Common myeloid progenitor, CD34-positive (primary cell): ENCODE data around the gene UPF3A.

Experiments
- CTCF ChIA-PET: fragments of 350-600 bp; sonication (Branson Sonifier 250); formaldehyde crosslinking; loops from one replicate; lab custom pipeline; 2021; ENCODE audit warnings: antibody characterized with exemption; lab: Charles Lee
- POLR2A ChIA-PET: fragments of 350-600 bp; sonication (Branson Sonifier 250); formaldehyde crosslinking; loops from one replicate; lab custom pipeline; 2021; ENCODE audit warnings: antibody characterized with exemption; lab: Charles Lee
- DNase-seq, 3 donors: peaks; one replicate each; pipeline versions ENCODE4 v3.0.0 to v3.0.0-alpha.2; 2013
- H3K27ac ChIP-seq, 2 experiments: 1 replicate in 1 of 2; 2 replicates in 1 of 2; pipeline ENCODE4 v1.7.0; 2013; ENCODE audit warnings: inconsistent platforms in 2 of 2, low read length in 2 of 2, mild to moderate bottlenecking in 2 of 2, low read depth in 1 of 2, moderate library complexity in 1 of 2; ENCODE audit not compliant: severe bottlenecking in 2 of 2, insufficient read depth in 1 of 2, poor library complexity in 1 of 2
- H3K27me3 ChIP-seq, 5 experiments: replicated peaks in 2 of 5; 1 replicate in 3 of 5; 2 replicates in 2 of 5; pipeline versions ENCODE4 v1.6.1 to v1.7.0; 2013; ENCODE audit warnings: low read length in 4 of 5, mild to moderate bottlenecking in 2 of 5, moderate library complexity in 2 of 5, inconsistent platforms in 1 of 5; ENCODE audit not compliant: insufficient read depth in 5 of 5, control insufficient read depth in 4 of 5
- H3K36me3 ChIP-seq, 4 experiments: 1 replicate in 2 of 4; 2 replicates in 2 of 4; pipeline versions ENCODE4 v1.6.1 to v1.7.0; 2013; ENCODE audit warnings: low read length in 3 of 4, control low read depth in 1 of 4, mild to moderate bottlenecking in 1 of 4; ENCODE audit not compliant: control insufficient read depth in 4 of 4, insufficient read depth in 4 of 4
- H3K4me1 ChIP-seq, 4 experiments: 1 replicate in 3 of 4; 2 replicates in 1 of 4; pipeline versions ENCODE4 v1.6.1 to v1.7.1; 2013; ENCODE audit warnings: low read length in 3 of 4, mild to moderate bottlenecking in 3 of 4, control low read depth in 1 of 4, inconsistent platforms in 1 of 4, moderate library complexity in 1 of 4; ENCODE audit not compliant: control insufficient read depth in 4 of 4, insufficient read depth in 4 of 4; ENCODE audit errors: control extremely low read depth in 1 of 4
- H3K4me3 ChIP-seq, 7 experiments: 1 replicate in 4 of 7; 2 replicates in 3 of 7; pipeline versions ENCODE4 v1.5.1 to v1.7.0; 2013; ENCODE audit warnings: mild to moderate bottlenecking in 7 of 7, low read length in 6 of 7, moderate library complexity in 6 of 7, inconsistent platforms in 2 of 7, low read depth in 2 of 7, control low read depth in 1 of 7; ENCODE audit not compliant: insufficient read depth in 4 of 7, control insufficient read depth in 1 of 7; ENCODE audit errors: extremely low read depth in 1 of 7
- H3K9me3 ChIP-seq, 5 experiments: 1 replicate in 4 of 5; 2 replicates in 1 of 5; pipeline versions ENCODE4 v1.6.1 to v1.7.1; 2013; ENCODE audit warnings: low read length in 4 of 5, mild to moderate bottlenecking in 2 of 5, inconsistent platforms in 1 of 5, low read depth in 1 of 5, moderate library complexity in 1 of 5; ENCODE audit not compliant: control insufficient read depth in 4 of 5, insufficient read depth in 2 of 5; ENCODE audit errors: control extremely low read depth in 1 of 5
- WGBS: methylation state at CpG from one replicate; pipeline ENCODE4 v1.1.5; 2013; ENCODE audit not compliant: insufficient coverage; 5-methylcytosine and 5-hydroxymethylcytosine counted together

UPF3A gene

DNA sequence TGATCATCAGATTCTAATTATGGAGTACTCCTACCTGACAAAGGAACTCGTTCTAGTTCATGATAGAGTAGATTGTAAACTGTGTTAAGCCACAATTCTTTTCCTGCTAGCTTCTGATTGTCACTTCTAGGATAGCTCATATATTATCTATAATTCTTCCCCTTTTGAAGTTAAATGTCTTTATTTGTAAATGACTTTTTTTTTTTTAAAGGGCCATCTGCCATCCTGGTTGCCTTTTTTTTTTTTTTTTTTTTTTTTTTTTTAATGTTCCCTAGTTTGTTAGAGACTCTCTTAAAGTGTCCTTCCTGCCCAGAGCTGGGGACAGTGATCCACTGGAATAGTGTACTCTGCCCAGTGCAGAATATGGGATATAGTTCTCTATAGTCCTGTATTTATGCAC is 37.2 kb downstream of the UPF3A start:
- no peaks in the 10 kb centered on the region for H3K27me3 ChIP-seq
- H3K36me3 ChIP-seq = peaks cover 3 to 35% (median 22%) of the 10 kb centered on the region in 4 experiments
- WGBS = no CpG with 5 or more reads among the region's 1 CpG
- ChIA-PET CTCF (interaction anchor here (1.2 to 1.7 kb wide), 2 partner anchors 9 to 21 kb away, joined by 3 to 8 read pairs; no protein-coding TSS in a partner anchor), POLR2A (no interaction called here)
- no peak overlapping the region for H3K27ac ChIP-seq
- DNase-seq = peak in 1 of 3 donors; percentile 5
- H3K9me3 ChIP-seq = no peaks in the 10 kb centered on the region
- no peak overlapping the region for H3K4me3 ChIP-seq
- H3K4me1 ChIP-seq = peaks cover 9 to 35% (median 24%) of the 10 kb centered on the region in 4 experiments

GRCh38 chr13:114319441-114319913 is 38.1 kb downstream of the UPF3A start:
- Histone ChIP-seq H3K27me3 (no peaks in the 10 kb centered on the region), H3K9me3 (no peaks in the 10 kb centered on the region), H3K4me1 (peaks cover 6 to 31% (median 20%) of the 10 kb centered on the region in 4 experiments), H3K4me3 (no peak overlapping the region), H3K36me3 (peaks cover 3 to 43% (median 30%) of the 10 kb centered on the region in 4 experiments), H3K27ac (peak overlapping the region in 1 of 2 experiments; percentile 55)
- no peak for DNase-seq
- CTCF ChIA-PET = interaction anchor here (1.7 kb wide), 1 partner anchor 9 kb away, joined by 8 read pairs; no protein-coding TSS in a partner anchor
- POLR2A ChIA-PET = no interaction called here
- 96% methylated on average over 2 of the region's 3 CpGs for WGBS

- H3K4me1 ChIP-seq = peaks cover 4 to 30% (median 16%) of the 10 kb centered on the region in 4 experiments
- no peaks in the 10 kb centered on the region for H3K9me3 ChIP-seq
- CTCF ChIA-PET = no interaction called here
- H3K27me3 ChIP-seq = no peaks in the 10 kb centered on the region
- DNase-seq = peak; percentile 22 to 47 (median 26)
- POLR2A ChIA-PET = no interaction called here
- peak overlapping the region in 1 of 2 experiments; percentile 55 for H3K27ac ChIP-seq
- no peak overlapping the region for H3K4me3 ChIP-seq
- H3K36me3 ChIP-seq = peaks cover 5 to 49% (median 34%) of the 10 kb centered on the region in 4 experiments
Measured at GRCh38 chr13:114320065-114320464, 38.7 kb downstream of the UPF3A start.

- POLR2A ChIA-PET = no interaction called here
- Histone ChIP-seq H3K27ac (no peak overlapping the region), H3K4me1 (peaks cover 0 to 20% (median 9%) of the 10 kb centered on the region in 4 experiments), H3K27me3 (no peaks in the 10 kb centered on the region), H3K36me3 (peaks cover 7 to 59% (median 42%) of the 10 kb centered on the region in 4 experiments), H3K9me3 (no peaks in the 10 kb centered on the region), H3K4me3 (no peak overlapping the region)
- no peak for DNase-seq
- 100% methylated on average over 2 of the region's 3 CpGs for WGBS
- CTCF ChIA-PET = no interaction called here
Measured at GRCh38 chr13:114321256-114321655, 39.9 kb downstream of the UPF3A start.

DNA sequence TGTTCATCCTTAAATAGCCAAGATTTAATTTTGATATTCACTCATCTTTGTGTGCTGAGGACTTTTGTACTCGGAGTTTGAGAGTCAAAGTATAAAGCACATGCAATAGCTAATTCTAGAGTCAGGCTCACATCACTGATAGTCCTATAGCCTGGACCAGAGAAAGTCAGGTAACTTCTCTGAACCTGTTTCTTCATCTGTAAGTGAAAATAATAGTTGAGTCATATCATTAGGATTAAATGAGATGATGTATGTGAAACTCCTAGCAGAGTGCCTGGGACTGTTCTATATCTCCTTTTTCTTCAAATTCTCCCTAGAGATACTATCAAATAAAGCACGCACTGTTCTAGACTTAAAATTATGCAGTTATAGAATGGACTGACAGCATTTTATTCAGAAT is 41.9 kb downstream of the UPF3A start:
- Histone ChIP-seq H3K4me1 (peaks cover 0 to 16% (median 4%) of the 10 kb centered on the region in 4 experiments), H3K27me3 (no peaks in the 10 kb centered on the region), H3K9me3 (no peaks in the 10 kb centered on the region), H3K27ac (no peak overlapping the region), H3K36me3 (peaks cover 7 to 71% (median 49%) of the 10 kb centered on the region in 4 experiments), H3K4me3 (no peak overlapping the region)
- POLR2A ChIA-PET = no interaction called here
- no peak for DNase-seq
- no CpG with 5 or more reads among the region's 2 CpGs for WGBS
- CTCF ChIA-PET = interaction anchor here (1.2 kb wide), 1 partner anchor 15 kb away, joined by 5 read pairs; no protein-coding TSS in a partner anchor

GRCh38 chr13:114324334-114324733 is 42.9 kb downstream of the UPF3A start:
- Histone ChIP-seq H3K9me3 (no peaks in the 10 kb centered on the region), H3K36me3 (peaks cover 7 to 73% (median 52%) of the 10 kb centered on the region in 4 experiments), H3K27ac (no peak overlapping the region), H3K4me3 (no peak overlapping the region), H3K4me1 (peaks cover 0 to 7% (median 2%) of the 10 kb centered on the region in 4 experiments), H3K27me3 (no peaks in the 10 kb centered on the region)
- ChIA-PET POLR2A (no interaction called here), CTCF (no interaction called here)
- WGBS = 97% methylated on average over 4 of the region's 4 CpGs
- no peak for DNase-seq

DNA sequence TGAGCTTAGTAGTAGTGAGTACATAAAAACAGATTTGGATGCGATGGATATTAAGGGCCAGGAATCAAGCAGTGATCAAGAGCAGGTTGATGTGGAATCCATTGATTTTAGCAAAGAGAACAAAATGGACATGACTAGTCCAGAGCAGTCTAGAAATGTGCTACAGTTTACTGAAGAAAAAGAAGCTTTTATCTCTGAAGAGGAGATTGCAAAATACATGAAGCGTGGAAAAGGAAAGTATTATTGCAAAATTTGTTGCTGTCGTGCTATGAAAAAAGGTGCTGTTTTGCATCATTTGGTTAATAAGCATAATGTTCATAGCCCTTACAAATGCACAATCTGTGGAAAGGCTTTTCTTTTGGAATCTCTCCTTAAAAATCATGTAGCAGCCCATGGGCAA is 44.3 kb downstream of the UPF3A start:
- ChIA-PET CTCF (interaction anchor here (1.0 to 1.3 kb wide), 3 partner anchors 9 to 15 kb away, joined by 3 to 6 read pairs (median 4); no protein-coding TSS in a partner anchor), POLR2A (interaction anchor here (1.2 kb wide), 1 partner anchor 8 kb away, joined by 3 read pairs; no protein-coding TSS in a partner anchor)
- WGBS = 96% methylated on average over 3 of the region's 3 CpGs
- Histone ChIP-seq H3K4me1 (no peaks in the 10 kb centered on the region), H3K9me3 (no peaks in the 10 kb centered on the region), H3K4me3 (no peak overlapping the region), H3K27me3 (no peaks in the 10 kb centered on the region), H3K36me3 (peaks cover 5 to 67% (median 48%) of the 10 kb centered on the region in 4 experiments), H3K27ac (no peak overlapping the region)
- no peak for DNase-seq
